ENCODE measurements around the gene ZNF646. TPM values are rescaled to one million over a fixed set of nuclear protein-coding genes. Genes with fewer than 3 reads are reported as not detected.
A peak's percentile ranks its signal among the peaks of the same experiment; 100 is the strongest.

The ZNF646 gene
- total and polyA plus RNA-seq, 4 donors = 8.4 to 20.5 (median 12.5) TPM

DNA sequence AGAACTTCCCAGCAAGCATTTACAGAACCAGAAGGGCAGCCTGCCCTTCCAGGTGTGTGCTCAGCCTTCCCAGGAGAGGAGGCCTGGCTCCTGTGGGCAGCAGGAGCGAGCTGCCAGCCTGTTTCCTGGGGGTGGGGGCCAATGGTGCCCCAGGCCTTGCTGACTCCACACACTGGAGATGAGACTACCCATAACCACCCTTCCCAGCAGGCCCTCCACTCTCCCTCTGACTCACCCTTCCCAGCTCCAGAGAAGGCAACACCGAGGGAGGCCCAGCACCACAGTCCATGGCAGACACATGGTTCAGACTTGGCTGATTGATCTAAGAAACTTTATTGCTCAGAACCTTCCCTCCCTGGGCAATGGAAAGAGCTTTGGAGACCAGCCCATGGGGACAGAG, 16.3 kb downstream of the ZNF646 start:
- no peak overlapping the region for H3K4me3 ChIP-seq
- DNase-seq (no peak), ATAC-seq (ENCODE audit: insufficient read depth, low FRiP score) (no peak)
- H3K4me1 ChIP-seq (ENCODE audit: control insufficient read depth in 5 of 5, insufficient read depth in 5 of 5, low read length in 5 of 5) = peaks cover 0 to 4% (median 3%) of the 10 kb centered on the region in 5 donors
- WGBS, 2 donors = 91 to 97% methylated on average over 2 of the region's 2 CpGs
- no peak overlapping the region for H3K27ac ChIP-seq (ENCODE audit: low read depth in 1 of 2, low read length in 1 of 2)
- H3K9me3 ChIP-seq (ENCODE audit: control insufficient read depth in 4 of 4, insufficient read depth in 3 of 4, low read length in 3 of 4) = no peaks in the 10 kb centered on the region
- H3K36me3 ChIP-seq (ENCODE audit: control insufficient read depth in 4 of 4, insufficient read depth in 4 of 4, low read length in 4 of 4) = peaks cover 0 to 13% (median 2%) of the 10 kb centered on the region in 4 donors
- H3K9ac ChIP-seq (ENCODE audit: insufficient read depth in 1 of 2, low read length in 2 of 2) = no peak overlapping the region
- TF ChIP-seq, protein P1, sequence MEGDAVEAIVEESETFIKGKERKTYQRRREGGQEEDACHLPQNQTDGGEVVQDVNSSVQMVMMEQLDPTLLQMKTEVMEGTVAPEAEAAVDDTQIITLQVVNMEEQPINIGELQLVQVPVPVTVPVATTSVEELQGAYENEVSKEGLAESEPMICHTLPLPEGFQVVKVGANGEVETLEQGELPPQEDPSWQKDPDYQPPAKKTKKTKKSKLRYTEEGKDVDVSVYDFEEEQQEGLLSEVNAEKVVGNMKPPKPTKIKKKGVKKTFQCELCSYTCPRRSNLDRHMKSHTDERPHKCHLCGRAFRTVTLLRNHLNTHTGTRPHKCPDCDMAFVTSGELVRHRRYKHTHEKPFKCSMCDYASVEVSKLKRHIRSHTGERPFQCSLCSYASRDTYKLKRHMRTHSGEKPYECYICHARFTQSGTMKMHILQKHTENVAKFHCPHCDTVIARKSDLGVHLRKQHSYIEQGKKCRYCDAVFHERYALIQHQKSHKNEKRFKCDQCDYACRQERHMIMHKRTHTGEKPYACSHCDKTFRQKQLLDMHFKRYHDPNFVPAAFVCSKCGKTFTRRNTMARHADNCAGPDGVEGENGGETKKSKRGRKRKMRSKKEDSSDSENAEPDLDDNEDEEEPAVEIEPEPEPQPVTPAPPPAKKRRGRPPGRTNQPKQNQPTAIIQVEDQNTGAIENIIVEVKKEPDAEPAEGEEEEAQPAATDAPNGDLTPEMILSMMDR (IDR thresholded peaks at IDR 0.05; ENCODE audit: control extremely low read depth, extremely low read depth) = no peak
- no peaks in the 10 kb centered on the region for H3K27me3 ChIP-seq (ENCODE audit: control insufficient read depth in 3 of 3, insufficient read depth in 3 of 3, low read length in 2 of 3)

DNA sequence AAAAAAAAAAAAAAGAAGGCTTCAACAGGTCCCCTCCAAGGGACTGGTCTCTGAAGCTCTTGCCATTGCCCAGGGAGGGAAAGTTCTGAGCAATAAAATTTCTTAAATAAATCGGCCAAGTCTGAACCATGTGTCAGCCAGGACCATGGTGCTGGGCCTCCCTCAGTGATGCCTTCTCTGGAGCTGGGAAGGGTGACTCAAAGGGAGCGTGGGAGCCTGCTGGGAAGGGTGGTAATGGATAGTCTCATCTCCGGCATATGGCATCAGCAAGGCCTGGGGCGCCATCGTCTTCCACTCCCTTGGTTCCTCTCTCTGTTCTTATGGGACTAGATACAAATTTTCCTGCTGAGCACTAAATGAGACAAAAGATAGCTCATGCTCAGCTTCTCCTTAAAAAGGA, 18.1 kb downstream of the ZNF646 start:
- no peak for DNase-seq
- Histone ChIP-seq H3K36me3 (ENCODE audit: control insufficient read depth in 4 of 4, insufficient read depth in 4 of 4, low read length in 4 of 4) (peaks cover 0 to 13% (median 2%) of the 10 kb centered on the region in 4 donors), H3K9ac (ENCODE audit: insufficient read depth in 1 of 2, low read length in 2 of 2) (no peak overlapping the region), H3K4me1 (ENCODE audit: control insufficient read depth in 5 of 5, insufficient read depth in 5 of 5, low read length in 5 of 5) (peaks cover 0 to 4% (median 3%) of the 10 kb centered on the region in 5 donors), H3K27ac (ENCODE audit: low read depth in 1 of 2, low read length in 1 of 2) (no peak overlapping the region), H3K9me3 (ENCODE audit: control insufficient read depth in 4 of 4, insufficient read depth in 3 of 4, low read length in 3 of 4) (no peaks in the 10 kb centered on the region), H3K4me3 (no peak overlapping the region), H3K27me3 (ENCODE audit: control insufficient read depth in 3 of 3, insufficient read depth in 3 of 3, low read length in 2 of 3) (no peaks in the 10 kb centered on the region)
- no peak for ATAC-seq (ENCODE audit: insufficient read depth, low FRiP score)
- TF ChIP-seq, protein P1 (IDR thresholded peaks at IDR 0.05; ENCODE audit: control extremely low read depth, extremely low read depth) = no peak
- WGBS, 2 donors = 94 to 97% methylated on average over 5 of the region's 5 CpGs

DNA sequence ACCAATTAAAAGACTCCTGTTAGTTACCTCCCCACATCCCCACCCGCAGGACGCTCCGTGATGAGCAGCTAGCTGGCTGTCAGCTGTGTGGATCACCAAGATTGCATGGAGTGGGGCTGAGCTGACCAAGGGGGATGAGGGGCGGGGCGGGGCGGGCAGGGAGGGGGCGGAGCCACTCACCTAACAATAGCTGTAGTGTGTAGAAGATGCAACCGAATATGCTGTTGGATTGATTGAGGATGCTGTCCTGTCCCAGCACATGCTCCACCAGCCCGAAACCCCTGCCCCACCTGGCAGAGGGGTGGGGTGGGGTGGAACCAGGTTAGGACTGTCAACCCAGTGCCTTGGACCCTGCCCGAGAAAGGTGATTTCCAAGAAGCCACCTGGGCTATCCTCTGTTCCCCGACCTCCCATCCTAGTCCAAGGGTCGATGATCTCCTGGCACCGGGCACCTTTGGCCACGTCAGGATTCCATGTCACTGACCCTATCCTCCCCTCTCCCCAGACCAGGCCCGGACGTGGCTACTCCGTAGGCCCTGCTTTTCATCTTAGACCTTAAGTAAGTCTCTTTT, 19.0 kb downstream of the ZNF646 start:
- Histone ChIP-seq H3K4me1 (ENCODE audit: control insufficient read depth in 5 of 5, insufficient read depth in 5 of 5, low read length in 5 of 5) (peaks cover 0 to 4% (median 3%) of the 10 kb centered on the region in 5 donors), H3K27me3 (ENCODE audit: control insufficient read depth in 3 of 3, insufficient read depth in 3 of 3, low read length in 2 of 3) (no peaks in the 10 kb centered on the region), H3K4me3 (no peak overlapping the region), H3K9me3 (ENCODE audit: control insufficient read depth in 4 of 4, insufficient read depth in 3 of 4, low read length in 3 of 4) (no peaks in the 10 kb centered on the region), H3K27ac (ENCODE audit: low read depth in 1 of 2, low read length in 1 of 2) (no peak overlapping the region), H3K36me3 (ENCODE audit: control insufficient read depth in 4 of 4, insufficient read depth in 4 of 4, low read length in 4 of 4) (peaks cover 0 to 11% (median 2%) of the 10 kb centered on the region in 4 donors), H3K9ac (ENCODE audit: insufficient read depth in 1 of 2, low read length in 2 of 2) (no peak overlapping the region)
- DNase-seq (no peak), ATAC-seq (ENCODE audit: insufficient read depth, low FRiP score) (no peak)
- TF ChIP-seq, protein P1 (IDR thresholded peaks at IDR 0.05; ENCODE audit: control extremely low read depth, extremely low read depth) = no peak
- 58 to 64% methylated on average over 17 of the region's 17 CpGs for WGBS, 2 donors

DNA sequence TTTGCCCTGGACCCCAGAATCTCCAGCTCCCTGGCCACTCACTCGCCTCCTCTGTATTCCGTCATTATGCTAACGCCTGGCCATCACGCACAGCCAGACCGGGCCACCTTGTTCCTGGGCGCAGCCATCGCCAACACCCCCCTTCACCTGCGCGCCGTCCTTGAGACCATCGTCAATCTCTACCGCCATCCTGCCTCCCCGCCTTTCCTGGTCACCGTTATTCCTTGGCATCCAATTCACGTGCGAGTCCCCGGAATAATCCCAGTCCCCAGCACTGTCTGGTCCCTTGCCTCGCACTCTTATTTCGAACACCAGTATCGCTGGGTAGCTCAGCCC, 19.8 kb downstream of the ZNF646 start:
- H3K27me3 ChIP-seq (ENCODE audit: control insufficient read depth in 3 of 3, insufficient read depth in 3 of 3, low read length in 2 of 3) = no peaks in the 10 kb centered on the region
- no peaks in the 10 kb centered on the region for H3K9me3 ChIP-seq (ENCODE audit: control insufficient read depth in 4 of 4, insufficient read depth in 3 of 4, low read length in 3 of 4)
- DNase-seq (peak in 2 of 3 donors; percentile 23 to 38), ATAC-seq (ENCODE audit: insufficient read depth, low FRiP score) (no peak)
- peak overlapping the region; percentile 80 to 86 for H3K27ac ChIP-seq (ENCODE audit: low read depth in 1 of 2, low read length in 1 of 2)
- 1 to 2% methylated on average over 20 of the region's 20 CpGs for whole genome bisulfite sequencing, 2 donors
- TF ChIP-seq, protein P1 (IDR thresholded peaks at IDR 0.05; ENCODE audit: control extremely low read depth, extremely low read depth) = no peak
- peak overlapping the region; percentile 74 for H3K4me3 ChIP-seq
- H3K9ac ChIP-seq (ENCODE audit: insufficient read depth in 1 of 2, low read length in 2 of 2) = peak overlapping the region; percentile 58 to 73
- H3K4me1 ChIP-seq (ENCODE audit: control insufficient read depth in 5 of 5, insufficient read depth in 5 of 5, low read length in 5 of 5) = peaks cover 0 to 4% (median 3%) of the 10 kb centered on the region in 5 donors
- peaks cover 0 to 10% (median 2%) of the 10 kb centered on the region in 4 donors for H3K36me3 ChIP-seq (ENCODE audit: control insufficient read depth in 4 of 4, insufficient read depth in 4 of 4, low read length in 4 of 4)

Measured in lung (tissue), 12 donors.